Inflammatory macrophage treated with lipopolysaccharide for 1 hour (primary cell): ENCODE data around the gene CEP104.

Source experiments
- DNase-seq, 2 donors: peaks; one replicate each; pipeline ENCODE4 v3.0.0-alpha.2; 2020 to 2022

CEP104 gene

DNA sequence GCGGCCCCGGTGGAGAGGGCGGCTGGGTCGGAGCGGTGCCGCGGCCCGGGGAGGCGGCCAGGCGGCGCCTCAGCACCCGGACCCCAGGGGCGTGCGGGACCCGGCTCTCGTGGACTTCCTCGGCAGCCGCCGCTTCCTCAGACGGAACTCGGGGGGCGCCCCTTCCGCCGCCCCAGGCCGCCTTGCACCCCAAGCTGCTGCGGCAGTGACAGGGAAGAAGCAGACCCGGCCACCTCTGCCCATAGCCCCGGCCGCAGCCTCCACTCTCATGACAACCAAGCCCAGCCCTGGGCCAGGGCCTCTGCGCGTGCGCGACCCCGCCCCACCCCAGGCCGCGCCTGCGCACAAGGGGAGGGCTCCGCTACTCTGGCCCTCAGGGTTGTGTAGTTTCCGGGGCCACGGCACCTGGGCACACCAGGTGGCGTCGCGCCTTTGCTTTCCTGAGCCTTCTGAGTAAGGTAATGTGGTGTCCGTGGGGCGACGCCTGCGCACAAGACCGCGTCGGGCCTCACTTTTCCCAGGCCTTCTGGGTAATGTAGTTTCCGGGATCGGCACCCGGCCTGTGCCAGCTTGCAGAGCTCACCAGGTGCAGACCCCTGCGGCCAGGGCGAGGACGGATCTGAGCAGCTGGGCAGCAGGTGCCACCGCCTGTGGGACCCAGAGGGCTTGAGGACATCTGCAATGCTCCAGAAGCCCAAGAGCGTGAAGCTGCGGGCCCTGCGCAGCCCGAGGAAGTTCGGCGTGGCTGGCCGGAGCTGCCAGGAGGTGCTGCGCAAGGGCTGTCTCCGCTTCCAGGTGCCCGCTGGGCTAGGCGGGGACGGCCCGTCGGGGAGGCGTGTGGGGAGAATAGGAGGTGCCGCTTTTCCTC lies at the start of gene CEP104, which contains the start of gene DFFB:
TSS of gene CEP104 (minus strand) at position 289 of the 868 bp plus-strand sequence. CDS start 4,804 bp downstream, outside the sequence.
TSS of gene DFFB (plus strand) at position 554 of the 868 bp plus-strand sequence. CDS start at position 682, 128 bp downstream.
- peak; percentile 69 to 84 for DNase-seq

DNA sequence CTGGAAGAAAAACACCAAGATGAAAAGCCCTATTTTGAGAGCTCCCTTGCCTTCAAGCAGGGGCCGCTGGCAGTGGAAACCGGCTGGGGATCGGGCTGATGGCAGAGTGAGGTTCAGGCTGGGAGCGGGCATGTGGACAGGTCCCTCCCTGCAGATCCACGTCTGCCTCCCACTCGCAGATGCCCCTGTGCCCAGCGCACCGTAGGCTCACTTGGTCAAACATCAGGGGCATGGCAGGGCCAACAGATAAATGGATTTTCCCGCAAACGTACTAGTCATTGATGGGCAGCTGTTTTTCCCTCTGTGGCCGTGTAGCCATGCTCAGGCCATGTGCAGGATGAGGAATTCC lies 49.6 kb upstream of the CEP104 start:
- no peak for DNase-seq

GRCh38 chr1:3905953-3906671 lies 49.1 kb upstream of the CEP104 start:
- DNase-seq = no peak

DNA sequence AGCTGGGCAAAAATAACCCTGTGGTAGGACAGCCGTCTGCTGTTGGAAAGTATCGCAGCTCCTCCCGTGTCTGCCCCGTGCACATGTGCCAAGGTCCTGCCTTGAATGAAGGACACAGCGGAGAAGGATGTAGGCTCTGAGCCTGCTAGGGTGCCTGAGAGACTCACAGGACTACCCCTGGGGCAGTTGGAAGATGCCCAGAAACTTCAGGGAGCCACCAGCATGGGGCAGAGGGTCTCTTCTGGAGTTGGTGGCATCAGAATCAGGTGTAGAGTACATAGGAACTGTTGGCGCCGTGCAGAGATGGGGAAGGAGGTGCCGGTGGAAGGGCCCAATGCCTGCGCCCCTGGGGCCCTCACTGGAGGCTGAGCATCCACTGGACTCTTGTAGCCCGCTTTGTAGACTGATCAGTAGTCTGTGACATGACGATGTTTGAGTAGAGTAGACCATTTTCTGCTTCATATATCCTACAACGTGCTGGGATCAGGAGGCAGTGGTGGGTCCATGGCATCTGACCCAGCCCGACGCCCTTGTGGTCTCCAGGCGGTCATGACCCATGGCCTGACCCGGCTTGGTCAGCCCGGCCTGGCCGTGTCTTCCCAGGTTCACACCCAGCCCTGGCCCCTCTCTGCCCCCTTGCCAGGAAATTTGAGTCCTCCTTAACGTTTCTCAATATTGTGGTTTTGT lies 48.4 kb upstream of the CEP104 start:
- DNase-seq = no peak

- DNase-seq = no peak
Observed at GRCh38 chr1:3904843-3905185, 47.8 kb upstream of the CEP104 start.

DNA sequence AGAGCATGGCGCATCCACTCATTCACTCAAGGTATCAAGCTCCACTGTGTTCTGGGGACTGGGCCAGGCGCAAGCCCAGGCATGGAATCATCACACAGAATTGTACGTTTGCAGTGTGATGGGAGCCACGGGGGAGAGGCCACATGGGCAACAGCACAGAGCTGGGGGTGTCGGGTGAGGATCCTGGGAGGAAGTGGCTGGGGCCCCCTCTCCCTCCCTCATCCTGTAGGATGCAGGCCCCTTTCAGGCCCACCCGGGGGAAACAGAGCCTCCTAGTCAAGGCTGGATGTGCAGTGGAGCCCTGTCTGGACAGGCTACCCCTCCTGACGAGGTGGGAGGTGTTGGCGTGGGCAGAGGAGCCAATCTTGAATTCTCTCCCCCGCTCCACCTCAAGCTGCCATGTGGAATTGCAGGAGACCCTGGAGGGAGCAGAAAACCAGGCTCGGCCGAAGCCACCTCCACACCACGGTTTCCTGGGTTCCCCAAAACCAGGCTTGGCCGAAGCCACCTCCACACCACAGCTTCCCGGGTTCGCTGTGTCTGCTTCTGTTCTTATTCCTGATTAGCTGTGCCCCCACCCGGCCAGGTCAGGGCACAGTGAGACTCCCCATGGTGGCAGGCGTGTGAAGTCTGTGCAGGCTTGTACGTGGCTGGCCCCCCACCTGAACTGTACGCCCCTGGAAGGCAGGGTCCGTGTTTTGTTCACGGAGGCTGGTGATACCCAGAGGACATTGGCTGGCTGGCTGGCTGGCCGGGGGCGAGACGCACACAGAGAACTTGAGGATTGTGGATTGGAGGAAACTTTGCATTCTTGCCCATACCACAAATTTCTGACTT lies 47.2 kb upstream of the CEP104 start:
- no peak for DNase-seq

DNA sequence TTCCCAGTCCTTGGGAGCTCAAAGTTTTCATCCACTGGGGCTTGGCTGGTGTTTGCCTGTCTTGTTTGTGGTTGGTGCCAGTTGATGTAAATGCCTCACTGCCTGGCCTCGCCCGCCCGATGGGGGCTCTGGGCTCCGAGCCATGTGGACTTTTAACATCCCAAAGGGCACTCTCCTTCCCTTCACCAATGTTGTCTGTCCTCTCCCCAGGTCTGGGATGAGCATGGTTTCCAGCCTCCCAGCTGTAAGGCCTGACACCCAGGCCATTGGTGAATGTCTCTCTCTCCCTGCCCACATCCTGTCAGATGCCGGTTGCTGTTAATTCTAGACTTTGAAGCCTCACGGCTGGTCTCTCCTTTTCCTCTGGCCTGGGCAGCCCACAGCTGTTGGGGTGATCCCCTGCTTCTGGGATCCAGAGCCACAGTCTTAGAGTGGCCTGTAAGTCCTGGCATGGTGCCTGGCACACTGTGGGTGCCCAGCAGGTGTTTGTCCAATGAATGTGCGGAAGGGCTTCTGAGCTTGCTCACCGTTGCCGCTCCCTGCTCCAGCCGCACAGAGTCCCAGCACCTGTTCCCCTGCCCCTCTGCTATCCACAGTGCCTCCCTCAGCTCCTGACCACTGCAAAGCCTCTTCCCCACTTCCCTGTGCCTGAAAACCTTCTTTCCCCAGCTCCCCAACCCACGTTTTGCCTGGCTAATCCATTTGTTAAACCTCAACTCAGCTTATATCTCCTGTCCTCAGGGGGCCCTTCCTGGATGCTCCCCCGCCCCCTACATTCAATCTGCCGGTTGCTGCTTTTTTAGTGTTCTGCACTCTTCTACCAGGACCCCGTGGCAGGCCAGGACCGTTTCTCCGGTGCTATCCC lies 46.4 kb upstream of the CEP104 start:
- DNase-seq = no peak

DNA sequence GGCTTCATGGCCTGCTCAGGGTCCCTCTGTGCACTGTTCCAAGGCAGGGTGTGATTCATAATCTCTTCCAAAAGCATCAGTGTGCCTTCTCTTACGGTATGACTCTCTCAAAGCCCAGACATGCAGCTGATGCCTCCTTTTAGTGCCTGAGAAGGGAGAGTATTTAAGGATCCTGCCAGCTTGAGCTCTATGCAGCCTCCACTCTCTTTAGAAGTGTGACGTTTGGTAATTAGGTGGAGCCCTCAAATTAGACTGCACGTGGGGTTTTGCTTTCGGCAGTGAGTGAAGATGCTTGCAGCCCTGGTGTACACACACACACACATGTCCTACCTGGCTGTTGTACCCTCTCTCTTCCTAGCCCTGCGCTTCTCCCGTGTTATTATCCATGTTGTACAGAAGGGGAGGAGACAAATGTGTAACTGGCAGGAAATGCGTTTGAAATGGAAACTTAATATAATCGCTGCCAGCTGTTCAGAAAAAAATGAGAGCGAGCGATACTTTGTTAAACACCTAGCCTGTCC lies 45.6 kb upstream of the CEP104 start:
- no peak for DNase-seq

DNA sequence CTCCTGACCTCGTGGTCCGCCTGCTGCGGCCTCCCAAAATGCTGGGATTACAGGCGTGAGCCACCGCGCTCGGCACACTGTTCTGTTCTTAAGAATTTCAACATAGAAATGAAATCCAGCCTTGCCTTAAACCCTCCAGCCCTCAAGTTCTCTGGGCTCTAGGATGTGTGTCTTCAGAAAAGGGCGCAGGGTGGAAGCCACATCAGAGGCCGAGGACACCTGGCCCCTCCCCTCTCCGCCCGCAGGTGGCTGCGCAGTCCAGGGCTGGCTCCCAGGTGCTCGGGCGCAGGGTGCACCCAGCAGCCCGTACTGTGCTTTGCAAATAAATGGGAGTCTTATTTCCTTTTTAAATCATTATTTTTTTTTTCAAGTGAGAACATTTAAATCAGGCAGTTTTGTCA lies 45.1 kb upstream of the CEP104 start:
- DNase-seq = no peak

- peak; percentile 94 to 98 for DNase-seq
Observed at GRCh38 chr1:3900969-3901529, 44.0 kb upstream of the CEP104 start.

DNA sequence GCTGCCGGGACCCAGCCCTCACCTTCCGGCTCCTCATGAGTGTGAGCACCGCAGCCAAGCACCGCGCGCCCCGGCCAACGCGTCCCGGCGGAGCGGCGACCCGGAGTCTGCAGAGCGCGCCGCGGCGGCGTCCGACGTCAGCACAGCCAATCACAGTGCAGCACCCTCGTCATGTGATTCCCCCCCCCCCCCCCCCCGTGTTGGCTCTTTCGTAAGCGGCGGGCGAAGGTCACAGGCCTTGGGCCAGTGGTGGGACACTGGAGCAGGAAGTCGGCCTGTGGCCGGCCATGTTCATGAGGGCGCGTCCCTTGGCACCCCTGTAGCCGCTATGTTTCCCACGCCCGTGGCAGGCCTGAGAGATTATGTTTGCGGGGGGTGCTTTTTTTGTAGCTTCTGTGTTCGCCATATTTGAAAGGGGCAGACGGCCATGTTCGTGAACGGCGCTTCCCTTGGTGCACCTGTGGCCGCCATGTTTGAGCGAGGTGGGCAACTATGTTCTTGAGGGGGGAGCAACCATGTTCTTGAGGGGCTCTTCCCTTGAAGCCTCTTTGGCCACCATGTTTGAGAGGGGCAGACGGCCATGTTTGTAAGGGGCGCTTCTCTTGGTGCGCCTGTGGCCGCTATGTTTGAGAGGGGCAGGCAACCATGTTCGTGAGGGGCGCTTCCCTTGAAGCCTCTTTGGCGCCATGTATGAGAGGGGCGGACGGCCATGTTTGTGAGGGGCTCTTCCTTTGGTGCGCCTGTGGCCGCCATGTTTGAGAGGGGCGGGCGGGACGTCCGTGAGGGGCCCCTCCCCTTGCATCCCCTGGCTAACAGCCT lies 43.3 kb upstream of the CEP104 start, which contains the start of gene C1orf174:
TSS of gene C1orf174 (minus strand) at position 123 of the 819 bp plus-strand sequence. CDS start at position 37, 86 bp downstream.
- DNase-seq = peak; percentile 90 to 97

GRCh38 chr1:3899754-3900149 lies 42.7 kb upstream of the CEP104 start:
- peak; percentile 15 to 35 for DNase-seq

- no peak for DNase-seq
Observed at GRCh38 chr1:3898994-3899753, 42.2 kb upstream of the CEP104 start.

- no peak for DNase-seq
Observed at GRCh38 chr1:3898475-3898735, 41.4 kb upstream of the CEP104 start.

DNA sequence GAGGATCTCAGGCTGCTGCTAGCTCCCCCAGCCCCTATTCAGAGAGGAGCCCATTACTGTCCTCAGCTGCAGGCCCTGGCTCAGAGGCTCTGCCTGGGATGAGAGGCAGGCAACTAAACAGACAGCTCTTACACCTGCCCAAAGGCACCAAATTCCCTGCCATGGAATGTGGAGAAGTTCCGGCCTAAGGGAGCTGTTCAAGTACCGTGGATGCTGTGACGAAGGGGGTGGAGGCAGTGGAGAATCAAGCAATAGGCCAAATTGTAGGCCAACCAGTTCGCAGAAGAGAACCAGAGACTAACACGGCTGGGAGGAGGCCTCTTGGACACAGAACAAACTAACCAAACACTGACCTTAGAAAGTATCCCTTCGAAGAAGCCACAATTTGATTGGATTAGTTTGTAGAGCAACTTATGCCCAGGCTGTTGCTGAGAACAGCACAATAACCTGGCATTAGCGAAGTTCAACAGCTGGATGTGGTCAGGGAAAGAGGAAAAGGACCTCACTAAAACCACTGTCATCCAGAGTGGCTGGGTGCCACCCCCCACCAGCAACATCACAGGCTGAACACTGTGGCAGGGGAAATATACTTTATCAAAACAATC lies 39.5 kb upstream of the CEP104 start:
- no peak for DNase-seq

DNA sequence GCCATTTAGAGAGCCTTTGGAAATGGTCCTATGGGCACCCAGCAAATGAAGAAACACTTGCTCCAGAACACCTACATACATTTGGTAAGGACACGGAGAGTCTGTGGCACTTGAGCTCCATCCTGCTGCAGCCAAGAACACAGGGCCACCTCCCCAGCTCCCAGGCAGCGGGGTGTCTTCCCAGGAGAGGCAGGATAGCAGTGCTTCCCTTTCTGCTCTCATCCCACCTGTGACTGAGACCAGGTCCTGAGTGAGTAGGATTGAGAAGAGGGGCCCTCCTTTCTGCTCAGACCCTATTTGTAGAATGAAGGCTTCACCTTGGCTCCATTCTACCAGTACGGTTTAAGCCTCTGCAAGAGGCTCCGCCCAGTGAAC lies 38.9 kb upstream of the CEP104 start:
- DNase-seq = no peak

DNA sequence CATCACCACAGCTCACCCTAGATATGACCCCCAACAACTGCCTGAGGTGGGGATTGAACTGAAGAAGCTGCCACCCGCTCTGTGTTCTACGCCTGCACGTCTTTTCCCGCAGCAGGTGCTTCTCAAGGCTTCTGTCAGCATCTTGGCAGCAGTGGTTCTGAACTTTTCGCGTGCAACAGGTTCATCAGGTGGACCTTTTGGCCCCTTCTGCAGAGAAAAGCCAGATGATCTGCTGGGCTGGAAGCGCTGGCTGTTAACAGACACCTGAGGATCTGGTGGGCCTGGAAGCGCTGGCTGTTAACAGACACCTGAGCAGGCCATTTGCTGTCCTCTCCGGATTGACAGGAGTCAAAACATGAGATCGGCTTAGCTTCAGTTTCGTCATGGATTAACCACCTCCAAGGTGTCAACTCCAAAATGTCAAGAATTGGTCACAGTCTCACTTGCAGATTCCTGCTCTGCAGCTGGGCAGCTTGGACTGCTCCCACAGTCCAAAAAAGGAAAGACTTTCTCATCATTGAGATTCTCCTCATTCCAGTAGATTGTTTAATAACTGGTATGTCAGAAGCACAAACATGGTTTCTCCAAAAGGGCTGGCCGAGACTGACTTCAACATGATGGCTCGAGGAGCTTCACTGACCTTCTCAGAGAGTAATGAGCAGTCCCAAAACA lies 38.4 kb upstream of the CEP104 start:
- no peak for DNase-seq

DNA sequence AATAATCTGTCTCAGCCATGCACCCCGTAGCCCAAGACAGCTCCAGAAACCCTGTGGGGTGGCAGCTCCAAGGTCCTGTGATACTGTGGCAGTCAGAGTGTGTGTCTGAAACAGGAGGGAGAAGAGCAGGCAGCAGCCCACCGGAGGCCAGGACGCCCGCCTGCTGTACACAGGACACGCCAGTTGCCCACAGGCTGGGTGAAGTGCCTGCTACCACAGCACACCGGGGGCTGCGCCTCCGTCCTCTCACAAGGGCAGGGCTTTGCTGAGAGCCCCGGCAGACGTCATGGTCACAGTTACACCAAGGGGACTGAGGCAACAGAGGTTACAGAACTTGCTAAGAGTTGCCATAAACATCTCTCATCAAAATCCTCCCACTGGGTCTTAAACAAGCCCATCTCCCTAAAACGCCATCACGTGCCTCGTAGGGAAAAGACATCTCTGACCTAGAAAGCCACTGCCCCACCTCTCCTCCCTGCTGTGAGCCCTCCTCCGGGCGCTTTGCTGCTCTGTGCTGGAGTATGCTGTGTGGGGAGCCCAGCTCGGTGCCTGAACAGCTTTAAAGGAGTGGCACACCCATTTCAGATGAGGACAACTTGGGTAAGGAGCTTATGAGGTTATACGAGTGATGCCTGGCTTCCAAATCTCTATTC lies 37.7 kb upstream of the CEP104 start:
- DNase-seq = no peak
